A673 (cell line): Measurements from ENCODE around the gene HMG20A.

Experiments
- CTCF ChIP-seq: fragments of 300-800, 200-600 bp; sonication (generic); conservative IDR thresholded peaks from 2 replicates; pipeline ENCODE4 v1.5.1; 2017; ENCODE audit warnings: low read depth, mild to moderate bottlenecking, antibody characterized with exemption, low read length, moderate library complexity, mixed read lengths
- EZH2 ChIP-seq: fragments of 200-600 bp; sonication (generic); IDR thresholded peaks from 2 replicates; pipeline ENCODE4 v1.6.1; 2017; ENCODE audit warnings: borderline replicate concordance, low read depth, mild to moderate bottlenecking, mixed read lengths, antibody characterized with exemption, low read length; ENCODE audit not compliant: poor library complexity, severe bottlenecking

- no peak for TF ChIP-seq CTCF
- TF ChIP-seq EZH2 = no peak
These were observed 76.5 kb downstream of the HMG20A start for GRCh38 chr15:77497110-77497737.
